Measurements from ENCODE around the gene TANGO2. TPM values are rescaled to one million over a fixed set of nuclear protein-coding genes. Genes with fewer than 3 reads are reported as not detected.

The TANGO2 gene
- polyA plus RNA-seq, 2 donors = 9.5 to 9.8 TPM

DNA sequence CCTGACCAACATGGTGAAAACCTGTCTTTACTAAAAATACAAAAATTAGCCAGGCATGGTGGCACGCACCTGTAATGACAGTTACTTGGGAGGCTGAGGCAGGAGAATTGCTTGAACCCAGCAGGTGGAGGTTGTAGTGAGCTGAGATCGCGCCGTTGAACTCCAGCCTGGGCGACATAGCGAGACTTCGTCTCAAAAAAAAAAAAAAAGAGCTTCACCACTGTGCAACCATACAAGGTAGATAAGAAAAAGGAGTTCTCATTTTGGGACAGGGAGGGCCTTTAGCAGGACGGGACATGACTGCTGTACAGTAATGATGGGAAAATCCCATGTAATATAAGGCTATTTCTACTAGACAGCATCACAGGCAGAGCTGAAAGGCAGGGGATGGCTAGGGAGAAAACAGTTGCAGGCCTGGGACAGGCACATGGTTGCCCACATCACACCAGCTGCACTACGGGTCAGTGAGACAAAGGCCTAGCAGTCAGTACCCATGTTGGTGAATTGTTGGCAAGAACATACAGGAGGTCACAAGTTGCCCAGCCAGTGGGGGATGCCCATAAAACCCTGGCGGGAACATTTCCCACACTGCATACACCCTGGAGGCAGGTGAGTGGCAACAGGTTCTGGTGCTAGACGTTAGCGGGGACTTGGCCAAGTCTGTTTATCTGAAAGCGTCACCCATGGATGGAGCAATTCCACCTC, 5.4 kb downstream of the TANGO2 start:
- H3K36me3 ChIP-seq (ENCODE audit: control insufficient read depth in 2 of 2, insufficient read depth in 2 of 2, low read length in 1 of 2) = peaks cover 0 to 8% of the 10 kb centered on the region in 2 donors
- no peak overlapping the region for H3K4me3 ChIP-seq (ENCODE audit: low read depth in 1 of 2, low read length in 2 of 2)
- 92 to 95% methylated on average over 13 of the region's 13 CpGs for WGBS, 2 donors
- no peaks in the 10 kb centered on the region for H3K9me3 ChIP-seq (ENCODE audit: control insufficient read depth in 2 of 2, insufficient read depth in 1 of 2, low read depth in 1 of 2, low read length in 1 of 2)
- H3K27ac ChIP-seq (ENCODE audit: low read depth in 2 of 2, low read length in 1 of 2) = no peak overlapping the region
- no peaks in the 10 kb centered on the region for H3K27me3 ChIP-seq (ENCODE audit: control insufficient read depth in 1 of 2, insufficient read depth in 2 of 2, low read length in 2 of 2)
- peaks cover 9 to 10% of the 10 kb centered on the region in 2 donors for H3K4me1 ChIP-seq (ENCODE audit: control insufficient read depth in 2 of 2, insufficient read depth in 2 of 2, low read length in 1 of 2)

DNA sequence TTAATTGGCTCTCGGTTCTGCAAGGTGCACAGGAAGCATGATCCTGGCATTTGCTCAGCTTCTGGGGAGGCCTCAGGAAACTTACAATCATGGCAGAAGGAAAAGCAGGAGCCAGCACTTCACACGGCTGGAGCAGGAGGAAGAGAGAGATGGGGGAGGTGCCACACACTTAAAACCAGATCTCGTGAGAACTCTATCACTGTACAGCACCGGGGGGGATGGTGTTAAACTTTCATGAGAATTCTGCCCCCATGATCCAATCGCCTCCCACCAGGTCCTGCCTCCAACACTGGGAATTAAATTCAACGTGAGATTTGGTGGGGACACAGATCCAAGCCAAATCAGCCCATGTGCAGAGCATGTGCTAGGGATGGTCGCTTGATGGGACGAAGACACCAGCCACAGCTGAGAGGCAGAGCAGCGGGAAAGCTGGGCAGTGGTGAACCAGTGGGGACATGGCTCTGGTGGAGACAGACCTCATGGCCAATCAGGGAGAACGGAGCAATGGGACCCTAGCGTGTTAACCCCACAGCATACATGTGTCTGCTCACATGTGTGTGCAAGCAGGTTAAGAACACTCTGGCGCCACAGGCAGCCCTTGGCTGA, 6.2 kb downstream of the TANGO2 start:
- Histone ChIP-seq H3K27me3 (ENCODE audit: control insufficient read depth in 1 of 2, insufficient read depth in 2 of 2, low read length in 2 of 2) (no peaks in the 10 kb centered on the region), H3K4me1 (ENCODE audit: control insufficient read depth in 2 of 2, insufficient read depth in 2 of 2, low read length in 1 of 2) (peaks cover 5 to 9% of the 10 kb centered on the region in 2 donors), H3K9me3 (ENCODE audit: control insufficient read depth in 2 of 2, insufficient read depth in 1 of 2, low read depth in 1 of 2, low read length in 1 of 2) (no peaks in the 10 kb centered on the region), H3K27ac (ENCODE audit: low read depth in 2 of 2, low read length in 1 of 2) (no peak overlapping the region), H3K36me3 (ENCODE audit: control insufficient read depth in 2 of 2, insufficient read depth in 2 of 2, low read length in 1 of 2) (peaks cover 0 to 11% of the 10 kb centered on the region in 2 donors), H3K4me3 (ENCODE audit: low read depth in 1 of 2, low read length in 2 of 2) (no peak overlapping the region)
- 83 to 87% methylated on average over 12 of the region's 12 CpGs for WGBS, 2 donors

- Histone ChIP-seq H3K4me1 (ENCODE audit: control insufficient read depth in 2 of 2, insufficient read depth in 2 of 2, low read length in 1 of 2) (peaks cover 4 to 14% of the 10 kb centered on the region in 2 donors), H3K36me3 (ENCODE audit: control insufficient read depth in 2 of 2, insufficient read depth in 2 of 2, low read length in 1 of 2) (peaks cover 0 to 11% of the 10 kb centered on the region in 2 donors), H3K27ac (ENCODE audit: low read depth in 2 of 2, low read length in 1 of 2) (no peak overlapping the region), H3K9me3 (ENCODE audit: control insufficient read depth in 2 of 2, insufficient read depth in 1 of 2, low read depth in 1 of 2, low read length in 1 of 2) (no peaks in the 10 kb centered on the region), H3K4me3 (ENCODE audit: low read depth in 1 of 2, low read length in 2 of 2) (no peak overlapping the region), H3K27me3 (ENCODE audit: control insufficient read depth in 1 of 2, insufficient read depth in 2 of 2, low read length in 2 of 2) (no peaks in the 10 kb centered on the region)
- WGBS, 2 donors = 88% methylated on average over 12 of the region's 12 CpGs
These were observed 7.3 kb downstream of the TANGO2 start for GRCh38 chr22:20027966-20028854.

DNA sequence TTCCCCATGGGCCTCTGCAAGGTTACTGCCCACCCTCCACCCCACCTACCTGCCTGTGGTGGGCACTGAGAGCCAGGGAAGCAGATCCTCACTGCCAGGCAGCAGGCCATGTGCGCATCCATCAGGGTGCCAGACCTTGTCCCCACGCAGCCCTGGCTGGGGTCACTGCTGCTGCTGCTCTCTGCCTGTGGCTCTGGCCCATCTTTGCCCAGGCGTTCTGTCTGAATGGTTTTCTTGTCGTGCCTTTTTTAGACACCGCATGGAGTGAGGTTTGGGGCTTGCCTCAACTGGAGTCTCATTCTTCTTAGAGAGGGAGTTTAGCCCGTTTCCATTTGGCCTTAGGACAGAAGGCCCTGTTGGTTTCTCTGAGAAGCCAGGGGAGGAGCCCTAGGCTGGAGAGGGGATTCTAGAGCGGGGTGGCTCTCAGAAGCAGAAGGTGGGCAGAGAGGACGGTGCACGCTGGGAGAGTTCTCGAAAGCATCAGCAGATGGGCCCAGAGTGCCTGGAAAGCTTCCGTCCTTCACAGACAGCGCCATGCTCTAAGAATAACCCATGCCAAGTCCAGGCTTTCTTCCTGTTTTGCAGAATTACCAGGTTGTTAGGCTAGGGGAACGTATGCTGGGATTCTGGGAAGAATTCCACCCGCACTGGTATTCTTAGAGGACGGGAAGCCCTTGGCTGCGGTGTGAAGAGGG, 8.1 kb downstream of the TANGO2 start:
- peaks cover 0 to 15% of the 10 kb centered on the region in 2 donors for H3K36me3 ChIP-seq (ENCODE audit: control insufficient read depth in 2 of 2, insufficient read depth in 2 of 2, low read length in 1 of 2)
- no peak overlapping the region for H3K4me3 ChIP-seq (ENCODE audit: low read depth in 1 of 2, low read length in 2 of 2)
- 76% methylated on average over 16 of the region's 16 CpGs for WGBS, 2 donors
- H3K27me3 ChIP-seq (ENCODE audit: control insufficient read depth in 1 of 2, insufficient read depth in 2 of 2, low read length in 2 of 2) = no peaks in the 10 kb centered on the region
- peaks cover 4 to 17% of the 10 kb centered on the region in 2 donors for H3K4me1 ChIP-seq (ENCODE audit: control insufficient read depth in 2 of 2, insufficient read depth in 2 of 2, low read length in 1 of 2)
- no peak overlapping the region for H3K27ac ChIP-seq (ENCODE audit: low read depth in 2 of 2, low read length in 1 of 2)
- no peaks in the 10 kb centered on the region for H3K9me3 ChIP-seq (ENCODE audit: control insufficient read depth in 2 of 2, insufficient read depth in 1 of 2, low read depth in 1 of 2, low read length in 1 of 2)

DNA sequence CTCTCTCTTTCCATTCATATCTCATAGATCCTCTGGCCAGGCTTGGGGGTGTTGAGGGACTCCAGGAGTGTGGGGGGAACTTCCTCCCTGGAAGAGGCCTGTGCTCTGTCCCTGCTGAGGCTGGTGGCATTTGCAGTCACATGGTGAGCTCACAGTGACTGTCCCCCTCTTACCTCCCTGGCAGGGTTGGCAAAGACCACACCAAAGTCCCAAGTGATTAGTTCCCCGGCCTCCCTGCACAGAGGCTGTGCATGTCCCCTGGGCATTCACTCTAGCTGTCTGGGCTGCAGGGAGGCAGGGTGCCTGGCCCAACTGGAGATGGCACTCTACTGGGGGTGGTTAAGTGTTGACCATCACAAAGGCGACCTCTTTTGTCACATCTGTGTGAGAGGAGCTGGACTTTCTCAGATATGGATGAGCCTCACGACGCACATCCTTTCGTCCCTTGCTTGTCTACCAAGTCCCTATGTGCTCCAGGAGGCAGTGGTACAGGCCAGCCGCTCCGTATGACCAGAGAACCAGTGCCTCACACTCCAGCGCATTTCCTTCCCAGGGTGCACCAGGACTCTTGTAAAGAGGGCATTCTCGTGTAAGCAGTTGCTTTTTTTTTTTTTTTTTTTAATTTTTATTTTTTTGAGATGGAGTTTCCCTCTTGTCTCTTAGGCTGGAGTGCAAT, 8.8 kb downstream of the TANGO2 start:
- peaks cover 0 to 12% of the 10 kb centered on the region in 2 donors for H3K36me3 ChIP-seq (ENCODE audit: control insufficient read depth in 2 of 2, insufficient read depth in 2 of 2, low read length in 1 of 2)
- H3K4me3 ChIP-seq (ENCODE audit: low read depth in 1 of 2, low read length in 2 of 2) = no peak overlapping the region
- H3K4me1 ChIP-seq (ENCODE audit: control insufficient read depth in 2 of 2, insufficient read depth in 2 of 2, low read length in 1 of 2) = peaks cover 4 to 17% of the 10 kb centered on the region in 2 donors
- no peaks in the 10 kb centered on the region for H3K27me3 ChIP-seq (ENCODE audit: control insufficient read depth in 1 of 2, insufficient read depth in 2 of 2, low read length in 2 of 2)
- H3K27ac ChIP-seq (ENCODE audit: low read depth in 2 of 2, low read length in 1 of 2) = no peak overlapping the region
- WGBS, 2 donors = 92 to 96% methylated on average over 9 of the region's 9 CpGs
- H3K9me3 ChIP-seq (ENCODE audit: control insufficient read depth in 2 of 2, insufficient read depth in 1 of 2, low read depth in 1 of 2, low read length in 1 of 2) = no peaks in the 10 kb centered on the region

GRCh38 chr22:20031732-20032406, 11.0 kb downstream of the TANGO2 start:
- WGBS, 2 donors = 73 to 77% methylated on average over 16 of the region's 16 CpGs
- H3K9me3 ChIP-seq (ENCODE audit: control insufficient read depth in 2 of 2, insufficient read depth in 1 of 2, low read depth in 1 of 2, low read length in 1 of 2) = no peaks in the 10 kb centered on the region
- no peak overlapping the region for H3K27ac ChIP-seq (ENCODE audit: low read depth in 2 of 2, low read length in 1 of 2)
- H3K27me3 ChIP-seq (ENCODE audit: control insufficient read depth in 1 of 2, insufficient read depth in 2 of 2, low read length in 2 of 2) = no peaks in the 10 kb centered on the region
- H3K4me3 ChIP-seq (ENCODE audit: low read depth in 1 of 2, low read length in 2 of 2) = no peak overlapping the region
- peaks cover 2 to 21% of the 10 kb centered on the region in 2 donors for H3K36me3 ChIP-seq (ENCODE audit: control insufficient read depth in 2 of 2, insufficient read depth in 2 of 2, low read length in 1 of 2)
- H3K4me1 ChIP-seq (ENCODE audit: control insufficient read depth in 2 of 2, insufficient read depth in 2 of 2, low read length in 1 of 2) = peaks cover 4 to 17% of the 10 kb centered on the region in 2 donors

DNA sequence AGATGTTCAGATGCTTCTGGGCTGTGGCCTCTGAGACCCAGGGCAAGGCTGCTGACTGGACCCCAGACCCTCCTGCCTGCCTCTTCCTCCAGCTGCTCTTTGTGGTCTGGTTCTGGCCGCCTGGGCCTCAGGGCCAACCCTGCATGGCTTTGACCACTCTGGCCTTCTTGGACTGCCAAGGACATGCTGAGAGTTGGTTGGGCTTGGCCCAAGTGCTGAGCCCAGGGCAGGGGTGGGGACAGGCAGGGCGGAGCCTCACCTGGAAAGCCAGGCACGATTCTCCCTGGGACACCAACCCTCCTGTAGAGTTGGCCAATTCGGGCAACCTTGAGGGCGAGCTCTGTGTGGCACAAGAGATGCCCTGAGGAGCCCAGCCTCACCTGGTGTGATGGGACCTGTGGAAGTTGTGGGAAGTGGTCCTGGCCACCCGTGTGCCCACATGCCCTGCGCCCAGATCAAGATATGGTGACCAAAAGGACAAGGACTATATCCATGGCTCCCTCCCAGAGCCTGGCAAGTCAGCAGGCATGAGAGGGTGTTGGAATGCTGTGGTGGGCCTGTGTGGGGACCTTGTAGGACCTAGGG, 11.6 kb downstream of the TANGO2 start:
- H3K9me3 ChIP-seq (ENCODE audit: control insufficient read depth in 2 of 2, insufficient read depth in 1 of 2, low read depth in 1 of 2, low read length in 1 of 2) = no peaks in the 10 kb centered on the region
- WGBS, 2 donors = 73 to 86% methylated on average over 7 of the region's 7 CpGs
- peaks cover 4 to 17% of the 10 kb centered on the region in 2 donors for H3K4me1 ChIP-seq (ENCODE audit: control insufficient read depth in 2 of 2, insufficient read depth in 2 of 2, low read length in 1 of 2)
- H3K4me3 ChIP-seq (ENCODE audit: low read depth in 1 of 2, low read length in 2 of 2) = no peak overlapping the region
- H3K36me3 ChIP-seq (ENCODE audit: control insufficient read depth in 2 of 2, insufficient read depth in 2 of 2, low read length in 1 of 2) = peaks cover 6 to 24% of the 10 kb centered on the region in 2 donors
- H3K27me3 ChIP-seq (ENCODE audit: control insufficient read depth in 1 of 2, insufficient read depth in 2 of 2, low read length in 2 of 2) = no peaks in the 10 kb centered on the region
- no peak overlapping the region for H3K27ac ChIP-seq (ENCODE audit: low read depth in 2 of 2, low read length in 1 of 2)

GRCh38 chr22:20033045-20033706, 12.3 kb downstream of the TANGO2 start:
- 54 to 78% methylated on average over 14 of the region's 14 CpGs for WGBS, 2 donors
- Histone ChIP-seq H3K36me3 (ENCODE audit: control insufficient read depth in 2 of 2, insufficient read depth in 2 of 2, low read length in 1 of 2) (peaks cover 6 to 28% of the 10 kb centered on the region in 2 donors), H3K27ac (ENCODE audit: low read depth in 2 of 2, low read length in 1 of 2) (no peak overlapping the region), H3K4me1 (ENCODE audit: control insufficient read depth in 2 of 2, insufficient read depth in 2 of 2, low read length in 1 of 2) (peaks cover 4 to 17% of the 10 kb centered on the region in 2 donors), H3K4me3 (ENCODE audit: low read depth in 1 of 2, low read length in 2 of 2) (no peak overlapping the region), H3K27me3 (ENCODE audit: control insufficient read depth in 1 of 2, insufficient read depth in 2 of 2, low read length in 2 of 2) (no peaks in the 10 kb centered on the region), H3K9me3 (ENCODE audit: control insufficient read depth in 2 of 2, insufficient read depth in 1 of 2, low read depth in 1 of 2, low read length in 1 of 2) (no peaks in the 10 kb centered on the region)

All from esophagus (tissue), 2 donors.